HG02884 (cell line): ENCODE measurements around the gene EVI2A.
"Not testable (repeated sequence)": the region's sequence is repeated elsewhere in the genome, so short reads cannot be mapped to it uniquely, and the experiment has no call there.

Source experiments
- ATAC-seq: cut with Tn5 transposase; IDR thresholded peaks from one replicate; pipeline ENCODE4 v1.9.1; 2021; ENCODE audit warnings: mild to moderate bottlenecking, moderate library complexity; ENCODE audit not compliant: unreplicated experiment

EVI2A gene

GRCh38 chr17:31313982-31314781 is 7.2 kb downstream of the EVI2A start, which contains the start of gene EVI2B:
Gene EVI2B, minus strand, starts transcription at chr17:31314054. Its CDS starts 8,445 bp downstream, at chr17:31305609.
- ATAC-seq = no peak

DNA sequence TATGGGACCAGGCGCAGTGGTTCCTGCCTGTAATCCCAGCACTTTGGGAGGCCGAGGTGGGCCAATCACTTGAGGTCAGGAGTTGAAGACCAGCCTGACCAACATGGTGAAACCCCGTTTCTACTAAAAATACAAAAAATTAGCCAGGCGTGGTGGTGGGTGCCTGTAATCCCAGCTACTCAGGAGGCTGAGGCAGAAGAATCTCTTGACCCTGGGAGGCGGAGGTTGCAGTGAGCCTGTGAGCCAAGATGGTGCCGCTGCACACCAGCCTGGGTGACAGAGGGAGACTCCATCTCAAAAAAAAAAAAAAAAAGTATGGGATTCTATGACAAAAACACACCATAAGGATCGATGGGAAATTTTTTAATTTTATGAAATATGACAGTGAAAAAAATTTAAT is 9.2 kb downstream of the EVI2A start:
- not testable (repeated sequence) for ATAC-seq

GRCh38 chr17:31311526-31311925 is 9.9 kb downstream of the EVI2A start:
- ATAC-seq = no peak

DNA sequence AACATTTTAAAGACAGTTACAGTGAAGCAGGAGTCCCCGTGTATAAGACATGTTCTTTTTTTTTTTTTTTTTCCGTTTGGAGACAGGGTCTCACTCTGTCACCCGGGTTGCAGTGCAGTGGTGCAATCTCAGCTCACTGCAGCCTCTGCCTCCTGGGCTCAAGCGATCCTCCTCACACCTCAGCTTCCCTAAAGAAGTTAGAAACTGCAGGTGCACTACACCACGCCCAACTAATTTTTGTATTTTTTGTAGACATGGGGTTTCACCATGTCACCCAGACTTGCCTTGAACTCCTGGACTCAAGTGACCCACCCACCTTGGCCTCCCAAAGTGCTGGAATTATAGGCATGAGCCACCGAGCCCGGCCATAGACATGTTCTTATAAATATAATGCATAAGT is 10.5 kb downstream of the EVI2A start:
- ATAC-seq = no peak

- no peak for ATAC-seq
Measured at GRCh38 chr17:31310260-31310659, 11.2 kb downstream of the EVI2A start.

- ATAC-seq = no peak
Measured at GRCh38 chr17:31309556-31309955, 11.9 kb downstream of the EVI2A start.

GRCh38 chr17:31308372-31309334 is 12.8 kb downstream of the EVI2A start:
- ATAC-seq = no peak

DNA sequence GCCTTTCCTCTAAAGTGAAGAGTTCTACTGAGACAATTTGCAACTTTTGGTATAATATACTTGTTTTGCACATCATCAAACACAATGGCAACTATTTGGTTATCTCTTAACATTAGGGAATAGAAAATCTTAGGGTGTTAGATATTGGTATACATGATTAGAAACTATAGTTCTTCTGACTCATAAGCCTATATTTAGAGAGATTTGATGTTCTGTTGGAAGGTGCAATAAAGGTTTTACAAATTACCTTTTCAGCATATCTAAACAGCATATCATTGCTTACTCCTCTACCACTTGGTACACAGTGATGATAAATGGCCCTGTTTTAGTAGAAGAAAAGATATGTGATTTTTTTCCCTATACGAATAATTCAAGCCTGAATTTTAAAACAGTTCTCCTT is 13.8 kb downstream of the EVI2A start:
- no peak for ATAC-seq

GRCh38 chr17:31299624-31300023 is 21.8 kb downstream of the EVI2A start:
- ATAC-seq = no peak

DNA sequence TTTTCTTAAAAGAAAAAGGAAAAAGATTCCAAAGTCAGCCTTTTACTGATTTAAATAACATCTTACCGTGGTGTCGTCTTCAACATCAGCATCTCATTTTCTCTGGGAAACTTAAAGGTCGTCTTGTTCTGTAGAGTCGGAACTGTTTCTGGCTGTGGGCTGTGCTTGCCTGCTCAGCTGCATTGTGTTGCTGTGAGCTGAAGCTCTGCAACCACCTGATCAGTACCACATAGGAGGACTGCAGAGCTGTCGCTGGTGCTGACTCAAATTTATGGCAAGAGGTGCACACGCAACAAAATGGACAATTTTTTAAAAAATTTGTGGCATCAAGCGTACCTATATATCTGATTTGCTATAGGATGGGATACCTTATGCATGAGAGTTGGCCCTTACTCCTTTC is 24.3 kb downstream of the EVI2A start, which contains the start of gene OMG:
OMG (minus strand) TSS at position 150 of the 400 bp plus-strand sequence. CDS start 908 bp downstream, outside the sequence.
- ATAC-seq = no peak

GRCh38 chr17:31296142-31296541 is 25.3 kb downstream of the EVI2A start:
- ATAC-seq = no peak

- ATAC-seq = no peak
Measured at GRCh38 chr17:31295489-31295871, 25.9 kb downstream of the EVI2A start.

DNA sequence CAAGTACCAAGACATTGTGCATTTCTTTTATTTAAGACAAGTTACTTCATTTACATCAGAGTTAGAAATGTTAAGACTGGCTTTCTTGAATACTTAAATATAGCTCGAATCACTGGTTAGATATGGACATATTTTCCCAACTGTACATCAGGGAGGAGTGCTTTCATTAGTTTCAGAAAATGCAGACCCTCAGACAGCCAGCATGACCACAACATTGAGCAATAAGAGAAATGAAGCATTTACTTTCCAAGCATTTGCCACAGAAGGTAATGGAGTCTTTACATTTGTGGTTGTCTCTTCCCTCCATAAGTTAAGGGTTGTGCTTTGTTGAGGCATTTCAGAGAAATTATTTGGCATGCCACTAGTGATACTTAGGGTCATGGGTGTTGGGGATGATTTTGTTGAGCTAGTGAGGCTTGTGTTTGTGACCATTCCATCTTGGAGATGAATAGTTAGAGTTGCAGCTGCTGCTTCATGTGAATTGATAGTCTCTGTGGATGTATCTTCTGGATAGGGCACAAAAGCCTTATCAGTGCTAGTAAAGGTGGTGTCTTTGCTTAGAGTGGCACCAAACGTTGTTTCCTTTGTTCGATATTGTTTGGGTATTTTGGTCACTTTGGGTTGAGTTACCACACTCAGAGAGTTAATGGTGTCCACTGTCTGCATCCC is 26.5 kb downstream of the EVI2A start:
- ATAC-seq = no peak

DNA sequence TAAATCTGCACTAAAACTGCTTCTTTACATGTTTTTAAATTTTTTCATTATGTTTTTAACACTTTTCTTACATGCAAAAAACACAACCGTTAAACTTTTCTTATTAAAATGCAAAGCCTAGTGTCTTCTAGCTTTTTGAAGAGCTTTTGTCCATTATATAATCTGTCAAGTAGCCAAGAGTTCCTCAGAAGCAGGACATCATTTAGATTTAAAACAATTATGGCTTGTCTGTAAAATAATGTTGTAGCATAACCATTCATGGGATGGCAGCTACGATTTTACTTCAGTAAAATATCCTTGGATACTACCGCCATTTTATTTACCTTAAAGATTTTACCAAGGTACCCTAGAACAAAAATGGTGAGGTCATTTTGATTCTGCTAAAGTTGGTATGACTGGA is 27.2 kb downstream of the EVI2A start:
- no peak for ATAC-seq

DNA sequence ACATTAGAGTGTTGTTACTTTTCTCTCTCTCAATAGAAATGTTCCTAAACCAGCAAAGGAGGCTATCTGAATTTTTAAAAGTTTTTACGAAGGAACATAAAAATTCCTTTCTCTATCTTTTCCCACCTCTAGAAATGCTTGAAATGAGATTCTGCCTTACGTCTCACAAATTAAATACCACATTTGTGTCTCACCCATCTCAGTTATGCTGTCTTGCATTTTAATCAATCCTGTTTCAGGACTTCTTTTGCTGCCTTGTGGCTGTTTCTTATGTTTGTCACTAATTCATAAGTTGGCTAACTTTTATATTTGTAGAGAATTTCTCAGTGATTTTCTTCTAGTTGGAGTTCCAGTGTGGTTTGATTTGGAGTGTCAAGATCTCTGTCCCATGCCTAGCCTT is 27.8 kb downstream of the EVI2A start:
- no peak for ATAC-seq

- no peak for ATAC-seq
Measured at GRCh38 chr17:31291820-31292219, 29.6 kb downstream of the EVI2A start.

GRCh38 chr17:31289790-31290189 is 31.6 kb downstream of the EVI2A start:
- no peak for ATAC-seq

DNA sequence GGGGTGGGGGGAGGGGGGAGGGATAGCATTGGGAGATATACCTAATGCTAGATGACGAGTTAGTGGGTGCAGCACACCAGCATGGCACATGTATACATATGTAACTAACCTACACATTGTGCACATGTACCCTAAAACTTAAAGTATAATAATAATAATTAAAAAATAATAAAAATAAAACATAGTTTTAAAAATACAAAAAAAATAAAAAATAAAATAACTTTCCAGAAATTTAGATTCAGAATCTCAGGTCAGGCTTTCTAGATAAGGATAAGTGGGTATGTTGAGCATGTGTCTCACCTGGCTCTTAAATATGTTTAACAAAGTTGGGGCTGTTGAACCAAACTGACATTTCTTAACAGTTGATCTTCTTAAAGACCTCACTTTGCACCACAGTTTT is 33.5 kb downstream of the EVI2A start:
- not testable (repeated sequence) for ATAC-seq

- ATAC-seq = no peak
Measured at GRCh38 chr17:31286587-31286986, 34.8 kb downstream of the EVI2A start.

DNA sequence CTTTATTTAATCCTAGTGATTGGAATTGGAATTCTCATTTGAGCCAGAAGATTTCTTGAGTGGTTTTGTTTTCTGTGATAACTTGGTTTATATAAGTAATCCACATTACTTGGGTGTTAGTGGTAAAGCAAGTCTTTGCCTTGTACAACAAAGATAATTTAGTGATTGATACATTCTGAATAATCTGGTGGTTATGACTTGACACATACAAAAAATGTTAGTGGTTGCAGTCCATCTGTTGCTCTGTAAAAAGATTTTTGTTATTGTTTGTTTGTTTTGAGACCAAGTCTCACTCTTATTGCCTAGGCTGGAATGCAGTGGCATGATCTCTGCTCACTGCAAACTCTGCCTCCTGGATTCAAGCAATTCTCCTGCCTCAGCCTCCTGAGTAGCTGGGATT is 37.6 kb downstream of the EVI2A start:
- ATAC-seq = no peak

DNA sequence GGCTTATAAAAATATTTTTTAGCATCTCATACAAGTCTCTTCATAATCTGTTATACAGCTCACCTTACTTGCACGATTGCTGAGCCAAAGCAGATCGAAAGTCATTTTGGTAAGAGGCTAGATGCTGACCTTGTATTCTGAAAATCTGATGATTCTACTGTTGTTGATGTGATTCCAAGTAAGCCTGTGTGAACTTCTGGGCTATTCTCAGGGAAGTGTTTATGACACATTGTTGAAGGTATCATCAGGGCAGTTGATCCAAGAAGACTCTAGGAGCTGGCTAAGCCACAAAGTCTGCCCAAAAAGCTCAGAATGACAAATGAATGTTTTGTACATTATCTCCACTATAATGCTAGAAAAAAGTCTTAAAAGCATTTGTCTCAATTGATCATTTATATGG is 40.4 kb downstream of the EVI2A start:
- no peak for ATAC-seq
